ENCODE measurements around the gene AFDN. TPM values are rescaled to one million over a fixed set of nuclear protein-coding genes. Genes with fewer than 3 reads are reported as not detected.

Gene AFDN
- total RNA-seq, 1 donor = 29.2 TPM

- TF ChIP-seq, protein P1, sequence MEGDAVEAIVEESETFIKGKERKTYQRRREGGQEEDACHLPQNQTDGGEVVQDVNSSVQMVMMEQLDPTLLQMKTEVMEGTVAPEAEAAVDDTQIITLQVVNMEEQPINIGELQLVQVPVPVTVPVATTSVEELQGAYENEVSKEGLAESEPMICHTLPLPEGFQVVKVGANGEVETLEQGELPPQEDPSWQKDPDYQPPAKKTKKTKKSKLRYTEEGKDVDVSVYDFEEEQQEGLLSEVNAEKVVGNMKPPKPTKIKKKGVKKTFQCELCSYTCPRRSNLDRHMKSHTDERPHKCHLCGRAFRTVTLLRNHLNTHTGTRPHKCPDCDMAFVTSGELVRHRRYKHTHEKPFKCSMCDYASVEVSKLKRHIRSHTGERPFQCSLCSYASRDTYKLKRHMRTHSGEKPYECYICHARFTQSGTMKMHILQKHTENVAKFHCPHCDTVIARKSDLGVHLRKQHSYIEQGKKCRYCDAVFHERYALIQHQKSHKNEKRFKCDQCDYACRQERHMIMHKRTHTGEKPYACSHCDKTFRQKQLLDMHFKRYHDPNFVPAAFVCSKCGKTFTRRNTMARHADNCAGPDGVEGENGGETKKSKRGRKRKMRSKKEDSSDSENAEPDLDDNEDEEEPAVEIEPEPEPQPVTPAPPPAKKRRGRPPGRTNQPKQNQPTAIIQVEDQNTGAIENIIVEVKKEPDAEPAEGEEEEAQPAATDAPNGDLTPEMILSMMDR (IDR thresholded peaks at IDR 0.05; ENCODE audit: insufficient read depth, low read length) = no peak
- DNase-seq (ENCODE audit: low read depth) = no peak
- no peak overlapping the region for H3K4me3 ChIP-seq (ENCODE audit: low read depth, low read length)
These were observed 25.4 kb upstream of the AFDN start for GRCh38 chr6:167801263-167801662.

DNA sequence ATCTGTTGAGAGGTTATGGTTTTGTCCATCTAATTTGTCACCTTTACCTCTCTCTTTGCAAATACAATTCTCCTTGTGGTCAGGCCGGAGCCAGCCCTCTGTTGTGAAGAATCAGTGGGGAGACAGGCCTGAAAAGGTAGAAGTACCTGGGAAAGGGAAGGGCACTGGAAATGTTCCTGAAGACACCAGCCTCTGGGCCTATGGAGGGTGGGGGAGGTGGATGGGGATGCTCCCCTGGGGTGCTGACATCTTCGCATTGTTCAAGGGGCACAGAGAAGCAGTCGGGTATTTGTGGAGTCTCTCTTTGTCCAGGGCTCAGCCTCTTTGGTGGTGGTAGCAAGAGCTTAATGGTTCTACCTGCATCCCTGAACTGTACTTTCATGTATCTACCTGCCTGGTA is 24.4 kb upstream of the AFDN start:
- no peak for DNase-seq (ENCODE audit: low read depth)
- TF ChIP-seq, protein P1 (IDR thresholded peaks at IDR 0.05; ENCODE audit: insufficient read depth, low read length) = no peak
- no peak overlapping the region for H3K4me3 ChIP-seq (ENCODE audit: low read depth, low read length)

GRCh38 chr6:167803816-167804215 is 22.9 kb upstream of the AFDN start:
- TF ChIP-seq, protein P1 (IDR thresholded peaks at IDR 0.05; ENCODE audit: insufficient read depth, low read length) = no peak
- no peak for DNase-seq (ENCODE audit: low read depth)
- no peak overlapping the region for H3K4me3 ChIP-seq (ENCODE audit: low read depth, low read length)

DNA sequence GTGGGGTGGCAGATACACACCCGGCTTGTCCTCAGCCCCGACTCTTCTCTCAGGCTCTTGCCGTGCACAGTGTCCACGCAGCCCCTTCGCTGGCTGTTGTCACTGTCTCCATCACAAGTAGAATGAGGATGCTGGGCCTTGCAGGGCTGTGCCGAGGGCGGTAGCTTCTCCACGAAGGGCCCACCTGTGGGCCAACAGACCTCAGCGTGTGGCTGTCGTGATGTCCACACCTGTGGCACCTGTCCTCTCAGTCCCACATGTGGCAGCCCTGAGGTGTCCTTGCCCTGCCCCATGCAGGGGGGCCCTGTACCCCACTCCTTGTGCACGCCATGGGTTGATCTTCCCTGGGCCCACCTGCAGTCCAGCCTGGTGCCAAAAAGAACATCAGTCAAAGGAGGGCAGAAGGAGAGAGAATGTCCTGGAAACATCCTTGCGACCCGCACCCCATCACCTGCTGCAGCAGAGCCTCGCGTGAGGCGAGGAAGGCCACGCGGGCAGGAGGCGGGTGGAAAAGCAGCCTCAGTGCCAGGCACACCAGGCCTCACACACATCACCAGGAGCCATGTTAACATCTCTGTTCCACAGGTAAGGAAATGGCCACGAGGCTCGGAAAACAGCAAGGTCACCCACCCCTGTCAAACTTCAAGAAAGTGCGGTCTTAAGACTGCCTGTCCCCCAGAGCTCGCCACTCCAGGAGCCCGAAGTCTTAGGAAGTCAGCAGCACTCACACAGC is 22.3 kb upstream of the AFDN start:
- no peak overlapping the region for H3K4me3 ChIP-seq (ENCODE audit: low read depth, low read length)
- TF ChIP-seq, protein P1 (IDR thresholded peaks at IDR 0.05; ENCODE audit: insufficient read depth, low read length) = no peak

GRCh38 chr6:167805349-167806060 is 21.2 kb upstream of the AFDN start:
- no peak for DNase-seq (ENCODE audit: low read depth)
- TF ChIP-seq, protein P1 (IDR thresholded peaks at IDR 0.05; ENCODE audit: insufficient read depth, low read length) = no peak
- H3K4me3 ChIP-seq (ENCODE audit: low read depth, low read length) = peak overlapping the region; percentile 14

More for the DNA sequence above, 22.3 kb upstream of the AFDN start:
- DNase-seq (ENCODE audit: low read depth) = no peak

- TF ChIP-seq, protein P1 (IDR thresholded peaks at IDR 0.05; ENCODE audit: insufficient read depth, low read length) = no peak
- peak overlapping the region; percentile 14 for H3K4me3 ChIP-seq (ENCODE audit: low read depth, low read length)
These were observed 20.5 kb upstream of the AFDN start for GRCh38 chr6:167806061-167806700.

More at GRCh38 chr6:167806061-167806700, 20.5 kb upstream of the AFDN start:
- no peak for DNase-seq (ENCODE audit: low read depth)
